Left cardiac atrium (tissue), 4 donors: ENCODE measurements around the gene ZNF442. TPM values are rescaled to one million over a fixed set of nuclear protein-coding genes. Genes with fewer than 3 reads are reported as not detected.
"Not testable (repeated sequence)": the region's sequence is repeated elsewhere in the genome, so short reads cannot be mapped to it uniquely, and the experiment has no call there.

Source experiments
- ATAC-seq, 2 donors: fragments of 200-7000 bp; cut with Tn5 transposase; one replicate each; pipeline ENCODE4 v1.9.1; 2020; ENCODE audit warnings: mild to moderate bottlenecking in 2 of 2, moderate library complexity in 2 of 2
- DNase-seq: peaks from one replicate; pipeline ENCODE4 v3.0.0-alpha.2; 2020
- intact Hi-C, 2 donors: fragments of 100-400 bp; cut with DNase I; formaldehyde crosslinking; loops; one replicate each; pipeline versions ENCODE4 v1.14.1 to v1.15.1; 2022 to 2023
- long read RNA-seq: library from polyadenylated mRNA; unstranded; transcript quantifications from one replicate; pipeline ENCODE4 v2.0.0, GENCODE V29; 2021
- total RNA-seq, 2 donors: library from RNA; stranded (reverse); fragmentation: NEBNext Ultra II Directional; extraction: Animal tissue kit (Norgen Biotek cat#: 25700); gene quantifications; one replicate each; pipeline ENCODE4 v1.2.1, GENCODE V29; 2021
- donor health status: DM: no; HTN: yes; CAD: no.
- donor health status: DM: no; HTN: yes; CAD: no; lungs with severe emphysema.
- donor health status: DM: yes; HTN: yes; CAD: no.
- donor health status: Dilated cardiomyopathy.

ZNF442 gene
- 1 to 10 TPM; 2.9 to 4.3 TPM for total RNA-seq
- long read RNA-seq, partial matches to known transcripts = 0 of 1 reads
- long read RNA-seq, other reads (novel, unspliced or antisense) = 1 of 1 reads

- DNase-seq = peak; percentile 98
- peak; percentile 98 to 100 for ATAC-seq
- intact Hi-C loops = loop anchor here in 1 of 2 donors (2.0 kb wide), 1 partner anchor 71 kb away; the partner anchor contains the start of gene ZNF44
These were observed at the start of gene ZNF442 for GRCh38 chr19:12365236-12366162. Gene ZNF442 (minus strand): TSS chr19:12365683. CDS start chr19:12363631, 2,052 bp downstream.

- DNase-seq (no peak), ATAC-seq (no peak)
- intact Hi-C loops = no loop called here
These were observed 46.4 kb upstream of the ZNF442 start for GRCh38 chr19:12411893-12412292.

GRCh38 chr19:12400633-12401502 lies 35.4 kb upstream of the ZNF442 start, which contains the start of gene ZNF799:
Gene ZNF799 (minus strand): TSS chr19:12401271. CDS start chr19:12401070, 201 bp downstream.
- ATAC-seq (peak; percentile 99 to 100), DNase-seq (peak; percentile 100)
- intact Hi-C loops = no loop called here

- DNase-seq = peak; percentile 26
- ATAC-seq = peak; percentile 12 to 30
- intact Hi-C loops = not testable (repeated sequence)
These were observed 34.6 kb upstream of the ZNF442 start for GRCh38 chr19:12399901-12400632.

- intact Hi-C loops, DNase-seq, ATAC-seq: not testable (repeated sequence)
These were observed 25.7 kb upstream of the ZNF442 start for GRCh38 chr19:12391148-12391547.

GRCh38 chr19:12386365-12386764 lies 20.9 kb upstream of the ZNF442 start:
- DNase-seq, ATAC-seq, intact Hi-C loops: not testable (repeated sequence)

GRCh38 chr19:12380444-12380737 lies 14.9 kb upstream of the ZNF442 start:
- intact Hi-C loops = no loop called here
- no peak for ATAC-seq
- DNase-seq = no peak

GRCh38 chr19:12379732-12380443 lies 14.4 kb upstream of the ZNF442 start:
- no peak for ATAC-seq
- intact Hi-C loops = no loop called here
- no peak for DNase-seq

GRCh38 chr19:12374026-12374425 lies 8.5 kb upstream of the ZNF442 start:
- DNase-seq (no peak), ATAC-seq (no peak)
- intact Hi-C loops = no loop called here

GRCh38 chr19:12364391-12365235 lies 870 bp downstream of the ZNF442 start:
- peak; percentile 30 for DNase-seq

GRCh38 chr19:12362236-12362635 lies 3.2 kb downstream of the ZNF442 start:
- intact Hi-C loops, DNase-seq, ATAC-seq: not testable (repeated sequence)

More at GRCh38 chr19:12364391-12365235, 870 bp downstream of the ZNF442 start:
- intact Hi-C loops = loop anchor here in 1 of 2 donors (2.0 kb wide), 1 partner anchor 70 kb away; the partner anchor contains the start of gene ZNF44
- peak; percentile 2 to 19 for ATAC-seq

GRCh38 chr19:12353375-12353774 lies 12.1 kb downstream of the ZNF442 start:
- ATAC-seq = no peak
- intact Hi-C loops = no loop called here

GRCh38 chr19:12350890-12351197 lies 14.6 kb downstream of the ZNF442 start:
- intact Hi-C loops = no loop called here
- DNase-seq (no peak), ATAC-seq (no peak)

More at GRCh38 chr19:12353375-12353774, 12.1 kb downstream of the ZNF442 start:
- no peak for DNase-seq

GRCh38 chr19:12350185-12350889 lies 15.1 kb downstream of the ZNF442 start:
- no peak for ATAC-seq
- no peak for DNase-seq
- intact Hi-C loops = no loop called here

GRCh38 chr19:12346896-12347295 lies 18.6 kb downstream of the ZNF442 start:
- ATAC-seq (no peak), DNase-seq (no peak)
- intact Hi-C loops = no loop called here

GRCh38 chr19:12345197-12345596 lies 20.3 kb downstream of the ZNF442 start:
- DNase-seq = no peak
- intact Hi-C loops = no loop called here
- ATAC-seq = no peak
